Inflammatory macrophage treated with lipopolysaccharide for 1 hour (primary cell): Measurements from ENCODE around the gene GABARAPL1.
"Not testable (repeated sequence)": the region's sequence is repeated elsewhere in the genome, so short reads cannot be mapped to it uniquely, and the experiment has no call there.

Source experiments
- DNase-seq, 2 donors: peaks; one replicate each; pipeline ENCODE4 v3.0.0-alpha.2; 2020 to 2022

Gene GABARAPL1

DNA sequence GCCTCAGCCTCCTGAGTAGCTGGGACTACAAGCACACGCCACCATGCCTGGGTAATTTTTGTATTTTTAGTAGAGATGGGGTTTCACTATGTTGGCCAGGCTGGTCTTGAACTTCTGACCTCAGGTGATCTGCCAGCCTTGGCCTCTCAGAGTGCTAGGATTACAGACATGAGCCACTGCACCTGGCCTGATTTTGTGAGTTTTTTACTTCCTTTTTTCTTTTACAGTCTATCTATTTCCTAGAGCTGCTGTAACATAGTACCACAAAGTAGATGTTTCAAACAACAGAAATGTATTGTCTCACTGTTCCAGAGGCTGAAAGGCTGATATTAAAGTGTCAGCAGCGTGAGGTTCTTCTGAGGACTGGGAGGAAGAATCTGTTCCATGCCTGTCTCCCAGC, 8.2 kb upstream of the GABARAPL1 start:
- not testable (repeated sequence) for DNase-seq

DNA sequence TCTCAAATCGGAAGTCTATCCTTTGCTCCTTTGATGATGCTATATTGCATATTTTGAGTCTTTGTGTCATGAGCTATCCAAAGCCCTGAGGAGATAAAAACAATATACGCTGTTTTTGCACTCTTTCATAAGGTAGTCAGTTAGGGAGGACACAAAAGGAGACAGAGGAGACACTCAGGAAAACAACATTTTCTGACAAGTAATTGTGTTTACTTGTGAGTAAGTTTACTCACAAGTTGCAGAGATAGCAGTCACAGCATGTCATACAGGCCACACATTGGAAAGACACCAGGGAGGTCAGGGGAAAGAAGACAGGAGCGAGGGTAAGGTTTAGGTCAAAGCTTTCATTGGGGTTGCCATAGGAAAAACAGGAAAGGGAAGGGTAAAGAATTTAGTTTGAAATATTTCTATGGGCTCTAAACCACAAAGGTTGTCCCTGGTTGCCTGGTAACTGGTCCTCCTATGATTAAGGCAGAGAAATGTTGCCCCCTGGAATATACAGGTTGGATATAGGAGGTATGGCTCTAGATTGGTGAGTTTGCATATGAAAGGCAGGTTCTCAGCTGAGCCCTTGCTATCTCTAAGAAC, 7.4 kb upstream of the GABARAPL1 start:
- no peak for DNase-seq

DNA sequence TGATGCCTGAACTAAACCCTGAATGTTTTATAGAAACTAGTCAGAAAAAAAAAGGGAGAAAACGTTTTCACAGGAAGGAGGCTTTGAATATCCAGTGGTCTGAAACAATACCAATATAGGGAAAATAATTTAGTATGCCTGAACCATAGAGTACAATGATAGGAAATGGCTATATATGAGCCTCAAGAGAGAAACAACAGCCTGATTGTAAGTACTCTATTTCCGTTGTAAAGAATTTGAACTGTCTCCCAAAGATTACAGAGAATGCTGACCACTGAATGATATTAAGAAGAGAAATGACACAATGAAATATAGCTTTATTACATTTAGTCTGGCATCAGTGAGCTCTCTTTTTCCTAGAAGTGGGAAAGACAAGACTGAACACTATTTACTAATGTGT, 5.5 kb upstream of the GABARAPL1 start:
- DNase-seq = no peak

DNA sequence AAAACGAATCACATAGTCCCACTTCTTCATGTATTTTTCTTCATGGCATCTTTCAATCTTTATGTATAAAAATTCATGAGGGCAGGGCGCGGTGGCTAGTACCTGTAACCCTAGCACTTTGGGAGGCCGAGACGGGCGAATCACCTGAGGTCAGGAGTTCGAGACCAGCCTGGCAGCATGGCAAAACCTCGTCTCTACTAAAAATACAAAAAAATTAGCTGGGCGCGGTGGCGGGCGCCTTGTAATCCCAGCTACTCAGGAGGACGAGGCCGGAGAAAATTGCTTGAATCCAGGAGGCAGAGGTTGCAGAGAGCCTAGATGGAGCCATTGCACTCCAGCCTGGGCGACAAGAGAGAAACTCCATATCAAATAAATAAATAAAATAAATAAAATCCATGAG, 2.5 kb upstream of the GABARAPL1 start:
- no peak for DNase-seq

DNA sequence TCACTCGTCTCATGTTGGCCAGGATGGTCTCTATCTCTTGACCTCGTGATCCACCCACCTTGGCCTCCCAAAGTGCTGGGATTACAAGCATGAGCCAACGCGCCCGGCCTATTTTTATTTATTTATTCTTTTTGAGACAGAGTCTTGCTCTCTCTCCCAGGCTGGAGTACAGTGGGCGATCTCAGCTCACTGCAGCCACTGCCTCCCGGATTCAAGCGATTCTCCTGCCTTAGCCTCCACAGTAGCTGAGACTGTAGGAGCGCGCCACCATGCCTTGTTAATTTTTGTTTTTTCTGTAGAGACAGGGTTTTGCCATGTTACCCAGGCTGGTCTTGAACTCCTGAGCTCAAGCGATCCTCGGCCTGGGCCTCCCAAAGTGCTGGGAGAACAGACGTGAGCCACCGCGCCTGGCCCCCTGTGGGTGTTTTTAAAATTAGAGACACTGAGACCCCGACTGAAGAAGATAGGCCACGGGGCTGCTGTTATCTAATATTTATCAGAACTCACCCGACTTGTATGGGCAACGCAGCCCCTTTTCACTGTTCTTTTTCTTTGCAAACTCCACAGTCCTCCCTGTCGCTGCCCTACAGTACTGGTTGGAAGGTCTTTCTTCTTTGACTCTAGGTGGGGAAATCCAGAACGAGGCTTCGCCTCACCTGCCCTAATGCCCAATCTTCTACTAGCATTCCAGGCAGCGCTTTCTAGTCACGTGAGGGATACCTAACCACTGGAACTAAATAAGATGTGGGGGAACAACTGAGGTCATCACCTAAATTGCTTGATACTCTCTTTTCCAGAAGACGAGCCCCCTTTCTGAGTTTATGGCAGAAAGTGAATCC, 1.4 kb upstream of the GABARAPL1 start:
- DNase-seq = no peak

DNA sequence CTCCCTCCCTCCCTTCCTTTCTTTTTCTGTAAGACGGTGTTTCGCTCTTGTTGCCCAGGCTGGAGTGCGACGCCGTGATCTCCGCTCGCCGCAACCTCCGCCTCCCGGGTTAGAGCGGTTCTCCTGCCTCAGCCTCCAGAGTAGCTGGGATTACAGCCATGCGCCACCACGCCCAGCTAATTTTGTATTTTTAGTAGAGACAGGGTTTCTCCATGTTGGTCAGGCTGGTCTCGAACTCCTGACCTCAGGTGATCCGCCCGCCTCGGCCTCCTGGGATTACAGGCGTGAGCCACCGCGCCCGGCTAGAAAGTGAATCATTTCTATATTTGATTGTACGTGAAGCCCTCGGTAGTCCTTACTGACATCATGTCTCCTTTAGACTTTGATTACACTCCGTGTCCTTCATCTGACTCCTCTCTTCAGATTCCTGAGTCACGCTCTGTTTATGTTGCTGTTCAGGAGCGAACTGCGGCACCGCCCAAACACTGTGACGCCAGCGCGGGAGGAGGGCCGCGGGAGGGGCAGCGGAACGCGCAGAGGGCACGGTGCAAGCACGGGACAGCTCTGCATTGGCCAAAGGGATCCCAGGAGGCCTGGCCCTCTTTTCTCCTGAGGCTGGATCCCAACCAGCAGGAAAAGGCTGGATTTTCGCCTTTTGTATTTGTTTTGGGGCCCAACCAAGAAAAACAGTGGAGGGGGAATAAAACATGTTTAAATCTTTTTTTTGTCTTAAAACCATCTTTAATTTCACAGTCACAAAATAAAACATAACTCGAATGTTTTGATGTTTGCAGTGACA, 538 bp upstream of the GABARAPL1 start:
- DNase-seq = peak; percentile 98

DNA sequence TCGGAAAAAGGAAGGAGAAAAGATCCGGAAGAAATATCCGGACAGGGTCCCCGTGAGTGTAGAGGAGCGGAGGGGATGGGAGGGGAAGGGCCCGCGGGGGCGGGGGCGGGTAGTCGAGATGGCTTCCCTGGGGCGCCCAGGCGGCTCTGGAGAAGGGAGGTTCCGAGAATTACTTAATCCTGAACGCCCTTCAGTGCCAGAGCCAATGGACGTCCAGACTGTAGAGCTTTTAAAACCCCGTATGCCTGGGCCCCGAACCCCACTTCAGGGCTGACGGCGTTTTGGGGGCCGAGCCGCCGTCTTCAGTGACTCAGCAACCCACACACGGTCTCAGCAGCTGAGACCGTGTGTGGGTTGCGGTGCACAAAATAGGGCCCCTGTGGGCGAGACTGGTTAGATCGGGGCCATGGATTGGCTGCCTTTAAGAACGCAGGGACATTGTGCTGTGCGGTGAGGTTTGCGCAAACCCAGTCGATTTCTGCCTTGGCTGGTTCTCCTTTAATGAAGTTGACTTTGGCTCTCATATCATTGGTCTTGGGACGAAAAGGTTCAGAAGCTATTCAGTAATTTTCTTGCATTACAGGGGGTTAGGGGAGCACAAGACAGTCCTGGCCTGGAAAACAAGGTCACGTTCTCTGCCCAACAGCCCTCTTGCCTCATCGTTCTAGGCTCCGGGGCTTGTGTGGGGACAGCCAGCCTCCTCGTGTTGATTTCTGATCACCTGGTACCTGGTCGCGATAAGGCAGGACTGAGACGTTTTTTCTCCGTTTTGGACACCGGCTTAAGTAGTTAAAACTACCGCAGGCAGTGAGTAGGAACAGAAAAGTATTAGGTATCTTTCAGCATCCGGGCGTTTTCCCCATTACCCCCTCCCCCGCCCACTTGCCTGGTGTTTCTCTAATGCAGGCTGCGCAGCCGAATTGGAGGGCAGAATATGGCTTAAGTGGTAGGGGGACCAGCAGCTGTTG, 775 bp downstream of the GABARAPL1 start:
- DNase-seq = peak; percentile 93 to 98

DNA sequence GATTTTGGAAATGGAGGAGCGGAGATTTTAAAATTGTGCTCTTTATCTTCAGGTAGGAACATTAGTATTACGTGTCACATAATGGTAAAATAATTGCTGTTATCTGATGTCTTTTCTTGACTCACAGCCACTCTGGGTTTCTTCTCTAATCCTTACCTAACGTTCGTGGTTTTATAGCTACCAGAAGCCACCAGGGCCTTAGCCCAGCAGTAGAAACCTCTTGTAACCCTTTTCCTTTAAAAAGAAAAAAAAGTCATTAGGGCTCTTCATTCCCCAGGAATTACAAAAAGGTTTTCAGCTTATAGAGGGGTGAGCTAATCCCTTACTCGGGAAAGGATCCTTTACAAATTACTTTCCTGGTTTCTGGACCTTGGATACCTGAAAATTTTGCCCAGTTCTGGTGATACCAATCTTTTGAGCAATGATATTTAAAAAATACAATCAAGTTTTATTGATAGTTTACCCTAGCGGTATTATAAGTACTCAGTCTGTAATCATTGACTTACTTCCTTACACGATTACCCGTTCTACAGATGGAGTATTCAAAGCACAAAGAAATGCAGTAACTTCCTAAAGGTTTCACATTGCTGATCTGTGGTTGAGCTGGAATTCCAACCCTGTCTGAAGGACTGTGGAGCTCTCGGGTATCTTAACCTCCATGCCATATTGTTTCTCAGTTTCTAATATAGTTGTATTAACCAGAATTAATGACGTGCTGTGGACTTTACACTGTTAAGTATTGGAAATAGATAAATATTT, 1.6 kb downstream of the GABARAPL1 start:
- peak; percentile 8 to 29 for DNase-seq

DNA sequence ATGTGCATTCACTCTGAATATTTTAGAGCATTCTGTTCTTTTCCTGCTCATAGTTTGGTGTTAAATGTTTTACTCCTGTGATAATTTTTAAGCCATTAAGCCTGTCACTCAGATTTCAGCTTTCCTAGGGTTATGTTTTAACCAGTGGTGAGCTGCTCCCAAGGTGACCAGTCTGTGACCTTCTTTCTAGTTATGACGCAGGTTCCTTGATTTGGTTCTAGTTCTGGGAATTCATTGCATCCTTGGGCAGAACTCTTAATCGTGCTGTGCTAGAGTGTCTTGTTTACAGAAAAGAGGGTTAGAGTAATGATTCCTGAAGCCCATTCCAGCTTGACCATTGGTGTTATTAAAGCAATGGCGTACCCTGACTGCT, 2.2 kb downstream of the GABARAPL1 start:
- DNase-seq = peak; percentile 28 to 35

DNA sequence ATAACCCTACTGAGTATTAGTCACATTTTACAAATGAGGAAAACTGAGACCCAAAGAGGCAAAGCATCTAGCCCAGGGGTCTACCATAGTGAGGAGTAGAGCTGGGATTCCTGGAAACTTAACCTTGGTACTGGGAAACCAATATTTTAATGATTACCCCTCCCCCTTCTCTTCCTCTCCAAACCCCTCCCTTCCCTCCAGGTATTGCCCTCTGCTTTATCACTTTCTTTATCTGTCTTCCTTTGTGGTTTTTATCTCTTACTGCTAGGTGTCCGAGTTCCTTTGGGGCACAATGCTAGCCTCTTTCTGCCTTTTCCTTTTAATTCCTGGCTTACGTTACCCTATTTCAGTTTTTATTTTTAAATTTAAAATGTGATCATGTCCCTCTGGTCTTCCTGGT, 2.8 kb downstream of the GABARAPL1 start:
- no peak for DNase-seq

DNA sequence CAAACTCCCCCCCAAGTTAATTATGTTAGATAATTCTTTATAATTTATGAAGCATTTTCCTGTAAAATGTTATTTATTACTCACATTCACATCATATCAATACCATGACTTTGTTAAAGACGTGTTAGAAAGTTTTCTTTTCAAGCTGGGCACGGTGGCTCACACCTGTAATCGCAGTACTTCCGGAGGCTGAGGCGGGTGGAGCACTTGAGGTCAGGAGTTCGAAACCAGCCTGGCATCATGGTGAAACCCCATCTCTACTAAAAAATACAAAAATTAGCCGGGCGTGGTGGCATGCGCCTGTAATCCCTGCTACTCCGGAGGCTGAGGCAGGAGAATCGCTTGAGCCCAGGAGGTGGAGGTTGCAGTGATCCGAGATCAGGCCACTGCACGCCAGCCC, 3.3 kb downstream of the GABARAPL1 start:
- not testable (repeated sequence) for DNase-seq

DNA sequence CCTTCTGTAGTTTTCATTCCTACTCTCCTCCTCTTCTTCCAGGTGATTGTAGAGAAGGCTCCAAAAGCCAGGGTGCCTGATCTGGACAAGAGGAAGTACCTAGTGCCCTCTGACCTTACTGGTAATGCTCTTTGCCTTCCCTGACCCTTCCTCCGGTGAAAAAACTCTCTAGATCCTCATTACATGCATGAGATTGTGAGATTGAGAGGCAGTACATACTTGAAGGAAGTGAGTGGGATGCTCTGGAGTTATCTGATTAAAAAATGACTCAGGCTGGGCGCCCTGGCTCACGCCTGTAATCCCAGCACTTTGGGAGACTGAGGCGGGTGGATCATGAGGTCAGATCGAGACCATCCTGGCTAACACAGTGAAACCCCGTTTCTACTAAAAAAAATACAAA, 5.3 kb downstream of the GABARAPL1 start:
- peak; percentile 27 to 55 for DNase-seq

DNA sequence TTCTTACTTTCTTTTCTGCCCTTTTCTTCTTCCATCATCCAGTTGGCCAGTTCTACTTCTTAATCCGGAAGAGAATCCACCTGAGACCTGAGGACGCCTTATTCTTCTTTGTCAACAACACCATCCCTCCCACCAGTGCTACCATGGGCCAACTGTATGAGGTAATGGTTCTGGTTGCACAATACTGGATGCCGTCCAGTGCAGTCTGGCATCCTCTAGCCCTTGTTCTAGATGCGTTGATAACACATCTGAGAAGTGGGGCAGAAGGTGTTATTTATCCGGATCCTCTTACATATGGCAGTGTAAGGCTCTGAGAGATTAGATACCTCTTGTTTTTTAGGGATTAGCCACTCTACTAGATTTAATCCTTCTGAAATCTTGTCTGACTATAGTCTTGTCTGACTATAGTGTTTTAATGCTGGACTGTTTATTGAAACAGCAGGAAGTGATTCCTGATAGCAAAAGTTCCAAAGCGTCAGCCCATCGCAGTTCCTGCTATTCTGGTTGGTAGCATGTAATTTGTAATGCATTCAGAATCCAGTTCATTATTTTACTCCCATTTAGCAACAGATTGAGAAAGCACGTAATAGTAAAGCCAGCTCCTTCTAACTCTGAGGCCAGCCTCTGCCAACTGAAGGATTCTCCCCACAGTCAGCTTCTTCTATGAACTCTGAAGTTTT, 7.9 kb downstream of the GABARAPL1 start:
- DNase-seq = no peak

DNA sequence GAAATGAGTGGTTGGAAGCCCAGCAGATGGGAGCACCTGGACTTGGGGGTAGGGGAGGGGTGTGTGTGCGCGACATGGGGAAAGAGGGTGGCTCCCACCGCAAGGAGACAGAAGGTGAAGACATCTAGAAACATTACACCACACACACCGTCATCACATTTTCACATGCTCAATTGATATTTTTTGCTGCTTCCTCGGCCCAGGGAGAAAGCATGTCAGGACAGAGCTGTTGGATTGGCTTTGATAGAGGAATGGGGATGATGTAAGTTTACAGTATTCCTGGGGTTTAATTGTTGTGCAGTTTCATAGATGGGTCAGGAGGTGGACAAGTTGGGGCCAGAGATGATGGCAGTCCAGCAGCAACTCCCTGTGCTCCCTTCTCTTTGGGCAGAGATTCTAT, 9.2 kb downstream of the GABARAPL1 start:
- no peak for DNase-seq

DNA sequence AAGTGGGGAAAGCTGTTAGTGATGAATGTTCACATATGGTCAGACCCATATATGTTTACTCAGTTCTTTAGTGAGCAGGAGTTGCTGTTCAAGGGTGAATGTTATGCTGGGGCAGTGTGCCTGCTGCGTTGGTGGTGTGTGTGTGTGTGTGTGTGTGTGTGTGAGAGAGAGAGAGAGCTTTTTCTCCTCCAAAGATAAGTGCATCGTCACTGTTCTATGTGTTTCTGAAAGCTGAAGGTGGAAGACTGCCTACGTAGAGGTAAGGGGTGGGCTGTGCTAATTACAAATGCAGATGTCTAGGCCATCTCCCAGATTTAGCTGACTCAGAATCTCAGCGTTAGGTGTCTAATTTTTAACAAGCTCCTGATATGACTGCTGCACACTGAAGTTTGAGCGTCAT, 10.5 kb downstream of the GABARAPL1 start:
- no peak for DNase-seq

DNA sequence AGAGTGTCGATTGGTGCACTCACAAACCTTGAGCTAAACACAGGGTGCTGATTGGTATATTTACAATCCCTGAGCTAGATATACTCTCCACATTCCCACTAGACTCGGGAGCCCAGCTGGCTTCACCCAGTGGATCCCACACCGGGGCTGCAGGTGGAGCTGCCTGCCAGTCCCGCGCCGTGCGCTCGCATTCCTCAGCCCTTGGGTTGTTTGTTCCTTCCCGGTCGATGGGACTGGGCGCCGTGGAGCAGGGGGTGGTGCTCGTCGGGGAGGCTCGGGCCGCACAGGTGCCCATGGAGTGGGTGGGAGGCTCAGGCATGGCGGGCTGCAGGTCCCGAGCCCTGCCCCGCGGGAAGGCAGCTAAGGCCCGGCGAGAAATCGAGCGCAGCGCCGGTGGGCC, 12.7 kb downstream of the GABARAPL1 start:
- DNase-seq = not testable (repeated sequence)

DNA sequence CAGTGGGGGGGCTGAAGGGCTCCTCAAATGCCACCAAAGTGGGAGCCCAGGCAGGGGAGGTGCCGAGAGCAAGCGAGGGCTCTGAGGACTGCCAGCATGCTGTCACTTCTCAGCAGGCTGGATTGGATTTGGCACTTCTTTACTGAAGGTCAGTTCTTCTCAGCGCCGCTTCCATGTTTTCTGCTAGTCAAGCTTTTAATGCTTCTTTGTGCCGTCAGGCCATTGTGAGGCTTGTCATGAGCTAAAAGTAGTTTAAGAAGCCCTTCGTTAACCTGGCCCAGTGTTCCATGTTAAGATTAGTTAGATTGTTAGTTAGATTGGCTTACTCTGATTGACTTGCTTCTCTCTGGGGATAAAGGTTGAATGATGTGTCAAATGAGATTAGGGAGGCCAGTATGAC, 13.4 kb downstream of the GABARAPL1 start:
- DNase-seq = no peak

DNA sequence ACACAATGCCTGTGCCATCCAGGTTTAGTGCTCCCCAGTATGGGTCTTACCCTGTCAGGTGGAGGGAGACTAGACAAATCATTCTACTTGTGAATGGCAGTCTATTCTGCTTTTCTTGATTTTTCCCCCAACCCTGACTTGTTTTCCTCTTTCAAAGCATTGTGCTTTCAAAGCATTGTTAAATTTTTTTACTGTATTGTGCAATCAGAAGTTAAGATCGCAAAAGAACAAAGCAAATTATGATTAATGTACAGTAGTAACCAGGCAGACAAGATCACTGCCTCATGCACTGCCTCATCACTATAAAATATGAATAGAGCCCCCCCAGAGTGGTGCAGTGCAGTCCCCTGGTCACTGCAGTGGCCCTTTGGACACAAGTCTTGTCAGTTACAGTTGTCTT, 14.1 kb downstream of the GABARAPL1 start:
- DNase-seq = no peak

DNA sequence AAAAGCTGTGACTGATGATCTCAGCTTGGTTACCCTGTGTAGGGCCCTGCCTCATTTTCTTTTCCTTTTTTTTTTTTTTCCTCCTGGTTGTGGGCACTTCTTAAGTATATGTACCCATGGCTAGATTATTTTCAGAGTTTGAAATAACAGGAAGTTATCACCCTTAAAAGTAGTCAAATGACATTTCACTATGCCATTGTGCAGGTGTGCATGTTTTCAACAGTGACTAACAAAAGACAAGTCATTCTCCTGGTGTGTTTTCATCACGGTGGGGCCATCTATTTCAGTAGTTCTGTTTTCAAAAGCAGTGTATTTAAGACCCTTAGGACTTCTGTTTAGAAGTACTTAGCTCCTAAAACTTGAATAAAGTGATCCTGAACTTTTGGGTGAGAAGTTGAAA, 15.0 kb downstream of the GABARAPL1 start:
- DNase-seq = no peak

DNA sequence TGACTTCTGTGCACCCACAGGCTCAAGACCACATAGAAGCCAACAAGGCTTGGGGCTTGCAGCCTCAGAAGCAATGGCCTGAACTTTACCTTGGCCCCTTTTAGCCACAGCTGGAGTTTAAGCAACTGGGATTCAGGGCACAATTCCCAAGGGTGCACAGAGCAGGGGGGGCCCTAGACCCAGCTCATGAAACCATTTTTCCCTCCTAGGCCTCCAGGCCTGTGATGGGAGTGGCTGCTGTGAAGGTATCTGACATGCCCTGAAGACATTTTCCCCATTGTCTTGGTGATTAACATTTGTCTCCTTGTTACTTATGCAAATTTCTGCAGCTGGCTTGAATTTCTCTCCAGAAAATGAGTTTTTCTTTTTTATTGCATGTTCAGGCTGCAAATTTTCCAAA, 21.9 kb downstream of the GABARAPL1 start:
- DNase-seq = no peak
